Measurements from ENCODE around the gene KSR2. TPM values are rescaled to one million over a fixed set of nuclear protein-coding genes. Genes with fewer than 3 reads are reported as not detected.

KSR2 gene
- total RNA-seq, 1 experiment from 2014 or later, result 1.3 TPM

DNA sequence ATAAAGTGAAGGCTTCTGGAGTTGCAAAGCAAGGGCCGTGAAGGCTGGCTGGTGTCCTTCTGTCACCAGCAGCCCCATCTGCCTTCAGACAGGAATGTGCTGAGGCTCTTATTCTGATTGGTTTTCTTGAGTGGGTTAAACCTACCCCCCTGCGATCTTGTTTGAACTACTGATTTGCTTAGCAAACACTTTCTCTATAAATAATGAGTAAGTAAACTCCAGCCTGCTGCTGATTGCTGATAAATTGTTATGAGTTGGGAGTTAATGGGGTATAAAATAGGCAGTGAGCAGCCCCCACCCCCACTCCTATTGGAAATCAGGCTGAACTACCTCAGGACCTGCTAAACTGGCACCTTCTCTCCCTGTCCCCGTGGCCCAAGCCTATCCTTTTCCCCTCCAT is 461.2 kb downstream of the KSR2 start:
- Mint-ChIP-seq H3K9me3 (no peaks in the 10 kb centered on the region), H3K4me3 (no peak overlapping the region), H3K27ac (no peak overlapping the region), H3K27me3 (ENCODE audit: low read depth) (no peaks in the 10 kb centered on the region), H3K36me3 (ENCODE audit: insufficient read depth in 1 of 3, low read depth in 3 of 3) (no peaks in the 10 kb centered on the region; a peak in 1 of 7 replicates), H3K4me1 (peaks cover 8 to 12% of the 10 kb centered on the region in 2 experiments)
- Histone ChIP-seq H3K23ac (ENCODE audit: insufficient read length, low read depth, low read length) (no peak overlapping the region), H2AFZ (ENCODE audit: low read length) (no peak overlapping the region), H3K27ac (ENCODE audit: insufficient read length, low read depth, low read length) (no peak overlapping the region), H3K56ac (ENCODE audit: insufficient read length, low read depth, low read length) (no peak overlapping the region), H2BK120ac (ENCODE audit: low read depth, low read length, poor library complexity, severe bottlenecking) (no peak overlapping the region), H3K79me1 (ENCODE audit: insufficient read depth, low read depth, low read length, poor library complexity, severe bottlenecking) (no peaks in the 10 kb centered on the region), H3K14ac (ENCODE audit: insufficient read depth, low read length) (no peak overlapping the region), H3K4me2 (ENCODE audit: insufficient read depth, insufficient read length, low read length) (no peak overlapping the region), H4K8ac (replicated peaks; ENCODE audit: insufficient read length, low read depth, low read length) (no peak overlapping the region), H4K91ac (ENCODE audit: insufficient read length, low read depth, low read length) (no peak overlapping the region), H2BK20ac (ENCODE audit: low read depth, low read length, poor library complexity, severe bottlenecking) (no peak overlapping the region), H3K9me3 (ENCODE audit: control insufficient read depth, low read depth, low read length) (no peaks in the 10 kb centered on the region), H3K4ac (ENCODE audit: low read depth, low read length) (no peak overlapping the region), H3K4me1 (ENCODE audit: insufficient read depth, low read length) (peaks cover 5% of the 10 kb centered on the region; the same call in 1 of the 2 replicates), H4K5ac (ENCODE audit: insufficient read length, low read depth, low read length) (no peak overlapping the region), H3K9ac (ENCODE audit: extremely low read depth, insufficient read length, low read length) (no peak overlapping the region), H2AK5ac (ENCODE audit: insufficient read length, low read length) (no peak overlapping the region), H3T11ph (ENCODE audit: low read length) (no peak overlapping the region), H2BK15ac (ENCODE audit: low read depth, low read length) (no peak overlapping the region), H3K79me2 (ENCODE audit: insufficient read depth, low read length) (no peaks in the 10 kb centered on the region), H2BK5ac (ENCODE audit: insufficient read length, low read length) (no peak overlapping the region), H3K23me2 (ENCODE audit: insufficient read length, low read depth, low read length, poor library complexity, severe bottlenecking) (no peaks in the 10 kb centered on the region), H3K18ac (ENCODE audit: insufficient read length, low read depth, low read length) (no peak overlapping the region), H2BK12ac (ENCODE audit: insufficient read length, low read depth, low read length) (no peak overlapping the region), H3K27me3 (ENCODE audit: insufficient read depth, low read length) (no peaks in the 10 kb centered on the region), H4K20me1 (ENCODE audit: control insufficient read depth, insufficient read depth, insufficient read length) (no peaks in the 10 kb centered on the region)
- no CpG with 5 or more reads among the region's 3 CpGs for WGBS (ENCODE audit: extremely low coverage, insufficient read length, low lambda C conversion rate)
- no peak for DNase-seq
- no peak for TF ChIP-seq CTCF (conservative IDR thresholded peaks at IDR 0.05)

Data from H9 (cell line).